ENCODE results near the gene ADGRA3.

ADGRA3 gene

GRCh38 chr4:22532896-22533295, 17.0 kb upstream of the ADGRA3 start:
- Histone ChIP-seq H3K79me2 (ENCODE audit: control insufficient read depth, insufficient read depth, low read length, unreplicated experiment) (no peaks in the 10 kb centered on the region), H3K4me1 (ENCODE audit: control insufficient read depth, insufficient read depth, low read length, unreplicated experiment) (no peaks in the 10 kb centered on the region), H3K27me3 (ENCODE audit: insufficient read depth, low read length) (peaks cover 23% of the 10 kb centered on the region), H2AFZ (ENCODE audit: low read length, unreplicated experiment) (no peak overlapping the region), H3K27ac (ENCODE audit: low read depth, low read length) (no peak overlapping the region), H3K36me3 (ENCODE audit: insufficient read depth, low read length) (no peaks in the 10 kb centered on the region), H3K4me3 (ENCODE audit: low read depth, low read length) (no peak overlapping the region)

- Histone ChIP-seq H2AFZ (ENCODE audit: low read length, unreplicated experiment) (no peak overlapping the region), H3K27me3 (ENCODE audit: insufficient read depth, low read length) (peaks cover 16% of the 10 kb centered on the region), H3K79me2 (ENCODE audit: control insufficient read depth, insufficient read depth, low read length, unreplicated experiment) (no peaks in the 10 kb centered on the region), H3K36me3 (ENCODE audit: insufficient read depth, low read length) (no peaks in the 10 kb centered on the region), H3K4me1 (ENCODE audit: control insufficient read depth, insufficient read depth, low read length, unreplicated experiment) (no peaks in the 10 kb centered on the region), H3K4me3 (ENCODE audit: low read depth, low read length) (no peak overlapping the region), H3K27ac (ENCODE audit: low read depth, low read length) (no peak overlapping the region)
These were observed 16.3 kb upstream of the ADGRA3 start for GRCh38 chr4:22532117-22532516.

GRCh38 chr4:22531311-22532019, 15.6 kb upstream of the ADGRA3 start:
- Histone ChIP-seq H3K27ac (ENCODE audit: low read depth, low read length) (no peak overlapping the region), H3K4me3 (ENCODE audit: low read depth, low read length) (no peak overlapping the region), H2AFZ (ENCODE audit: low read length, unreplicated experiment) (no peak overlapping the region), H3K36me3 (ENCODE audit: insufficient read depth, low read length) (no peaks in the 10 kb centered on the region), H3K4me1 (ENCODE audit: control insufficient read depth, insufficient read depth, low read length, unreplicated experiment) (no peaks in the 10 kb centered on the region), H3K79me2 (ENCODE audit: control insufficient read depth, insufficient read depth, low read length, unreplicated experiment) (no peaks in the 10 kb centered on the region), H3K27me3 (ENCODE audit: insufficient read depth, low read length) (peaks cover 15% of the 10 kb centered on the region)

- Histone ChIP-seq H2AFZ (ENCODE audit: low read length, unreplicated experiment) (no peak overlapping the region), H3K4me3 (ENCODE audit: low read depth, low read length) (no peak overlapping the region), H3K4me1 (ENCODE audit: control insufficient read depth, insufficient read depth, low read length, unreplicated experiment) (no peaks in the 10 kb centered on the region), H3K79me2 (ENCODE audit: control insufficient read depth, insufficient read depth, low read length, unreplicated experiment) (no peaks in the 10 kb centered on the region), H3K27ac (ENCODE audit: low read depth, low read length) (no peak overlapping the region), H3K27me3 (ENCODE audit: insufficient read depth, low read length) (0 out of 2 replicates have a peak, but pooled peaks cover 4% of the 10 kb centered on the region), H3K36me3 (ENCODE audit: insufficient read depth, low read length) (no peaks in the 10 kb centered on the region)
These were observed 9.0 kb upstream of the ADGRA3 start for GRCh38 chr4:22524895-22525294.

GRCh38 chr4:22522706-22523501, 7.0 kb upstream of the ADGRA3 start:
- no peaks in the 10 kb centered on the region for H3K79me2 ChIP-seq (ENCODE audit: control insufficient read depth, insufficient read depth, low read length, unreplicated experiment)
- no peak overlapping the region for H3K27ac ChIP-seq (ENCODE audit: low read depth, low read length)
- H3K27me3 ChIP-seq (ENCODE audit: insufficient read depth, low read length) = no peaks in the 10 kb centered on the region
- H3K4me3 ChIP-seq (ENCODE audit: low read depth, low read length) = no peak overlapping the region
- no peaks in the 10 kb centered on the region for H3K4me1 ChIP-seq (ENCODE audit: control insufficient read depth, insufficient read depth, low read length, unreplicated experiment)
- no peaks in the 10 kb centered on the region for H3K36me3 ChIP-seq (ENCODE audit: insufficient read depth, low read length)
- no peak overlapping the region for H2AFZ ChIP-seq (ENCODE audit: low read length, unreplicated experiment)

- Histone ChIP-seq H3K27me3 (ENCODE audit: insufficient read depth, low read length) (no peaks in the 10 kb centered on the region), H3K79me2 (ENCODE audit: control insufficient read depth, insufficient read depth, low read length, unreplicated experiment) (no peaks in the 10 kb centered on the region), H3K27ac (ENCODE audit: low read depth, low read length) (no peak overlapping the region), H2AFZ (ENCODE audit: low read length, unreplicated experiment) (no peak overlapping the region), H3K4me3 (ENCODE audit: low read depth, low read length) (no peak overlapping the region), H3K36me3 (ENCODE audit: insufficient read depth, low read length) (no peaks in the 10 kb centered on the region), H3K4me1 (ENCODE audit: control insufficient read depth, insufficient read depth, low read length, unreplicated experiment) (no peaks in the 10 kb centered on the region)
These were observed 6.3 kb upstream of the ADGRA3 start for GRCh38 chr4:22522206-22522605.

GRCh38 chr4:22521240-22521639, 5.4 kb upstream of the ADGRA3 start:
- Histone ChIP-seq H3K27ac (ENCODE audit: low read depth, low read length) (no peak overlapping the region), H3K36me3 (ENCODE audit: insufficient read depth, low read length) (no peaks in the 10 kb centered on the region), H3K79me2 (ENCODE audit: control insufficient read depth, insufficient read depth, low read length, unreplicated experiment) (no peaks in the 10 kb centered on the region)

GRCh38 chr4:22515145-22515887, 550 bp downstream of the ADGRA3 start:
- Histone ChIP-seq H3K4me1 (ENCODE audit: control insufficient read depth, insufficient read depth, low read length, unreplicated experiment) (peaks cover 4% of the 10 kb centered on the region), H3K36me3 (ENCODE audit: insufficient read depth, low read length) (no peaks in the 10 kb centered on the region), H3K27me3 (ENCODE audit: insufficient read depth, low read length) (no peaks in the 10 kb centered on the region), H3K27ac (ENCODE audit: low read depth, low read length) (peak overlapping the region; percentile 48; the same call in 1 of the 2 replicates), H2AFZ (ENCODE audit: low read length, unreplicated experiment) (peak overlapping the region; percentile 96), H3K4me3 (ENCODE audit: low read depth, low read length) (peak overlapping the region; percentile 86), H3K79me2 (ENCODE audit: control insufficient read depth, insufficient read depth, low read length, unreplicated experiment) (peaks cover 13% of the 10 kb centered on the region)

More at GRCh38 chr4:22521240-22521639, 5.4 kb upstream of the ADGRA3 start:
- Histone ChIP-seq H2AFZ (ENCODE audit: low read length, unreplicated experiment) (no peak overlapping the region), H3K27me3 (ENCODE audit: insufficient read depth, low read length) (no peaks in the 10 kb centered on the region), H3K4me3 (ENCODE audit: low read depth, low read length) (no peak overlapping the region), H3K4me1 (ENCODE audit: control insufficient read depth, insufficient read depth, low read length, unreplicated experiment) (no peaks in the 10 kb centered on the region)

GRCh38 chr4:22514481-22514880, 1.4 kb downstream of the ADGRA3 start:
- Histone ChIP-seq H3K4me3 (ENCODE audit: low read depth, low read length) (peak overlapping the region; percentile 86), H3K27me3 (ENCODE audit: insufficient read depth, low read length) (no peaks in the 10 kb centered on the region), H3K27ac (ENCODE audit: low read depth, low read length) (peak overlapping the region; percentile 48), H2AFZ (ENCODE audit: low read length, unreplicated experiment) (peak overlapping the region; percentile 86), H3K4me1 (ENCODE audit: control insufficient read depth, insufficient read depth, low read length, unreplicated experiment) (peaks cover 4% of the 10 kb centered on the region), H3K79me2 (ENCODE audit: control insufficient read depth, insufficient read depth, low read length, unreplicated experiment) (peaks cover 13% of the 10 kb centered on the region), H3K36me3 (ENCODE audit: insufficient read depth, low read length) (no peaks in the 10 kb centered on the region)

- Histone ChIP-seq H3K4me3 (ENCODE audit: low read depth, low read length) (peak overlapping the region; percentile 86), H3K79me2 (ENCODE audit: control insufficient read depth, insufficient read depth, low read length, unreplicated experiment) (peaks cover 13% of the 10 kb centered on the region), H3K36me3 (ENCODE audit: insufficient read depth, low read length) (no peaks in the 10 kb centered on the region), H3K27ac (ENCODE audit: low read depth, low read length) (peak overlapping the region; percentile 48), H2AFZ (ENCODE audit: low read length, unreplicated experiment) (peak overlapping the region; percentile 86), H3K27me3 (ENCODE audit: insufficient read depth, low read length) (no peaks in the 10 kb centered on the region), H3K4me1 (ENCODE audit: control insufficient read depth, insufficient read depth, low read length, unreplicated experiment) (peaks cover 4% of the 10 kb centered on the region)
These were observed 1.9 kb downstream of the ADGRA3 start for GRCh38 chr4:22514001-22514400.

Data from ACC112 (cell line).